Stomach (tissue), 4 donors: ENCODE data around the gene TCEANC.

Experiments
- CTCF ChIP-seq, 7 experiments: fragments of 450-650 bp in 4 of 7; fragments of 200-600 bp in 3 of 7; sonication (generic) in 3 of 7; IDR thresholded peaks; one replicate each; pipeline ENCODE4 v1.5.1; 2016 to 2019; ENCODE audit warnings: antibody characterized with exemption in 7 of 7, control low read depth in 2 of 7, mild to moderate bottlenecking in 1 of 7
- POLR2A ChIP-seq, 4 donors: fragments of 450-650 bp; IDR thresholded peaks; one replicate each; pipeline ENCODE4 v1.6.1; 2016; ENCODE audit warnings: antibody characterized with exemption in 4 of 4, control low read depth in 2 of 4, mild to moderate bottlenecking in 1 of 4, moderate library complexity in 1 of 4
- POLR2AphosphoS5 ChIP-seq, 3 donors: sonication (generic); formaldehyde crosslinking; IDR thresholded peaks; one replicate each; pipeline ENCODE4 v1.6.1; 2016; ENCODE audit warnings: antibody characterized with exemption in 3 of 3

DNA sequence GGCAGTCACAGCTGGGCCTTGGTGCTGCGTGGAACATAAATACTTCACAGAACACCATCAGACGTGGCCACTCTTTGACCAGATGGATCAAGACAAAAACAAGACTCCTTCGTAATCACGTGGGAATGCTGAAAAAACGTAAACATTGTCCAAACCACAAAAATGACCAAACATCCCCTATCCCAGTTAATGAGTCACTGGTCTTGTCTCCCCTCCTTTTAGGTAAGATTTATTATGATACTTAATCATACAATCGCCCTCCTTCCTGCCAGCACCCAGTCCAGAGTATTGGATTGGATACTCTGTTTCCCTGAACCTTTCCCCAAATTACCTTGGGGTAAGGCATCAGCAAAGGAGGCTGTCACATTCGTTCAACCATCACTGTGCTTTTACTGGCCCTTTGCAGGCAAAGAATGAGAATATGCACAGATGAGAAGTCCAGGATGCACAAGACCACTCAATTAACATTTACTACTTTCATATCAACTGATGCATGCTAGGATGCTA, 601 bp upstream of the TCEANC start:
- no peak for TF ChIP-seq POLR2AphosphoS5 (IDR thresholded peaks at IDR 0.05)
- no peak for TF ChIP-seq POLR2A (IDR thresholded peaks at IDR 0.05)
- TF ChIP-seq CTCF (IDR thresholded peaks at IDR 0.05), result no peak
